Measurements from ENCODE around the gene SMC1B. TPM values are rescaled to one million over a fixed set of nuclear protein-coding genes. Genes with fewer than 3 reads are reported as not detected.

Gene SMC1B
- total and polyA plus RNA-seq, 2 of the 8 experiments (the other 6 are each of a cell fraction or from before 2014, with no cell fraction given), result 0.02 TPM; not detected in 1

- no peak for TF ChIP-seq CHD7 (IDR thresholded peaks at IDR 0.05; ENCODE audit: insufficient replicate concordance, low read length)
- TF ChIP-seq RXRA (IDR thresholded peaks at IDR 0.05; ENCODE audit: insufficient read depth, low read depth, low read length), result no peak
- TF ChIP-seq RBBP5 (IDR thresholded peaks at IDR 0.05; ENCODE audit: borderline replicate concordance, low read depth, low read length), result no peak
- no peak for TF ChIP-seq TEAD4 (IDR thresholded peaks at IDR 0.05; ENCODE audit: low read depth, low read length)
- no peak for TF ChIP-seq MAX (IDR thresholded peaks at IDR 0.05)
- TF ChIP-seq FOSL1 (IDR thresholded peaks at IDR 0.05; ENCODE audit: insufficient read depth, low read depth, low read length), result no peak
- no peak for TF ChIP-seq USF2 (IDR thresholded peaks at IDR 0.05; ENCODE audit: low read length)
- TF ChIP-seq CREB1 (IDR thresholded peaks at IDR 0.05), result no peak
- no peak for TF ChIP-seq CHD1 (IDR thresholded peaks at IDR 0.05; ENCODE audit: low read depth, low read length)
- TF ChIP-seq JUND (IDR thresholded peaks at IDR 0.05; ENCODE audit: low read length), result no peak
Observed at GRCh38 chr22:45418056-45418769, 4.8 kb upstream of the SMC1B start (continued).
